Fibroblast of skin of right quadriceps (primary cell): ENCODE measurements around the gene STK26.

Experiments used
- DNase-seq: peaks from one replicate; pipeline ENCODE4 v3.0.0-alpha.2; 2013

Gene STK26

DNA sequence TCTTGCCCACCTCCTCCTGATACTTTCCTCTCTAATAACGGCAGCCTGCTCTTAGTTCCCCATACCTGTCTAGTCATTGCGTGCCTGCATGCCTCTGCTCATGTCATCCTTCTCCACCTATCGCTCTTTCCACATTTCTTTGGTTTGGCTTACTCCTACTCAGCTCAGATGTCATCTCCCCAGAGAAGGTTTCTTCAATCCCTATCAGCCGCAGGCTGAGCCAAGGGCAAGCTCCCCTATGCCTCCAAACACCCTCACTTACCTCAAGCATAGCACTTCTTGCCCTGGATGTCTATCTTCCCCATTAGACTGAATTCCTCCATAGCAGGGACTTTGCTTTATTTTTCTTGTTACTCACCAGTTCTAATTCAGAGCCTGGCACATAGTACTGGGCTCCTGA is 78.1 kb downstream of the STK26 start:
- DNase-seq = no peak

DNA sequence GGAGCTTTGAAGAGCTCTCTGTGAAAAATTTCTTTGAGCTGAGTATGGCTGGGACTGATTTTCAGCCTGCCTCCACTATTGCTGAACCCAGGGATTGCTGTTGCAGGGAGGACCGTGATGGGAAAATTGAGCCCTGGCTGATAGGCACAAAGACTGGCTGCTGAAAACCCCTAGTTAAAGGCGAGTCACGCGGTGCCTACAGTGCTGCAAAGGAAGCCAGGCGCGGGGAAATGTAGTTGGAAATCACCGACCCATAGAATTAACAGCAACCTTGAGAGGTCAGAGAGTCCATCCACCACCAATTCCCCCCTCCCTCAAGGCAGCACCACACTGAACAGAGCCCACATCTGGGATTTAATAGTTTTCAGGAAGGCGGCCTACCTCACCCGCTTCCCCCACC is 78.7 kb downstream of the STK26 start:
- DNase-seq = no peak

GRCh38 chrX:132107291-132107690 is 84.2 kb downstream of the STK26 start:
- no peak for DNase-seq

DNA sequence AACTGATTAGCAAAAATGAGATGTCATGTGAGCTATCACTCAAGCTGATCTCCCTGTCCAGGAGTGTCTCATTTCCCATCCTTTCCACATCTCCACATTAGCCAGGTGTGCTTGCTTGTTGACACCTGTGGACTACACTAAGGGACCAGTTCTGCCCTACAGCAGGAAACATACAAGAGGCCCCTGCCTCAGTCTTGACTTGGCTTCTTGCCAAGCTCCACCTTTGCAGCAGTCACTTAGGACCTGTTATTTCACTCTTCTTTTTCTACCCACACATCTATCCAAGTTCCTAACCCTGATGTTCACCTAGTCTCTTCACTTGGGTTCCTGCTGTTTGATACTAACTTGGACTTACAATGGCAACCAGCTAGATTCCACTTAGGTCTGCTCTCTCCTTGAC is 91.5 kb downstream of the STK26 start:
- no peak for DNase-seq

- no peak for DNase-seq
Measured at GRCh38 chrX:132115792-132116191, 92.7 kb downstream of the STK26 start.

DNA sequence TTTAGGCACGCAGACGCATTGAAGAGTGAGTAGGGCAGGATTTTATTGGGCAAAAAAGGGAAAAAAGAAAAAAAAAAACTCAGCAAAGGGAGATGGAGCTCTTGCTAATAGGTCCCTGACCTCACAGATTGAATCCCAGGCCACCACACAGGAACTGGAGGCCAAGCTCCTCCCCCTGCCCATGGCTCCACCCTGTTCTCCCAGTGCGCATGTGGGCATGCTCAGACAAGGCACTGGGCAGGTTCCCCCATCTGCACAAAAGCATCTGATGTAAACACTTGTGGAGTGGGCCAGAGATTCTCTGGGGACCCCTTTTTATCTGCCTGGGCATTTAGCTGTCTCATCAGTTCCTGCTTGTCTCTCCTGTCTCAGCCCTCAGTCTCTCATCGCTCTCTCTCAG is 95.3 kb downstream of the STK26 start:
- no peak for DNase-seq

DNA sequence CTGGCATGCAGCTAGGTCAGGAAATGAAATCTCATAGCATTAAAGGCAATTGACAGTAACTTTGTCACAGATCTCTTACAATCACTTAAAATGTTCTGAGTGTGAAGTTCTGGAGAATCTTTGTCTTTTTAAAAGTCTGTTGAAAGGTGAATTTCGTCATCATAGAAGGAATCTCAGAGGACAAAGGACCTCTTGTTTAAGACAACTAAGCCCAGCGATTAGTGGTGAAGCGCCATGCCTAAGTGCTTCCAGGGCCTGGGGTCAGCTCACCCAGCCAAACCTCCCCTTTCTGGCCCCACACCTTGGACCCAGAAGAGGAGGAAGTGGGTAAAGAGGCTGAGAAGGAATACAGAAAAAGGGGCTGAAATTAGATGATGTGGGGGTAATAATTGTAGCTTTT is 96.2 kb downstream of the STK26 start:
- no peak for DNase-seq

DNA sequence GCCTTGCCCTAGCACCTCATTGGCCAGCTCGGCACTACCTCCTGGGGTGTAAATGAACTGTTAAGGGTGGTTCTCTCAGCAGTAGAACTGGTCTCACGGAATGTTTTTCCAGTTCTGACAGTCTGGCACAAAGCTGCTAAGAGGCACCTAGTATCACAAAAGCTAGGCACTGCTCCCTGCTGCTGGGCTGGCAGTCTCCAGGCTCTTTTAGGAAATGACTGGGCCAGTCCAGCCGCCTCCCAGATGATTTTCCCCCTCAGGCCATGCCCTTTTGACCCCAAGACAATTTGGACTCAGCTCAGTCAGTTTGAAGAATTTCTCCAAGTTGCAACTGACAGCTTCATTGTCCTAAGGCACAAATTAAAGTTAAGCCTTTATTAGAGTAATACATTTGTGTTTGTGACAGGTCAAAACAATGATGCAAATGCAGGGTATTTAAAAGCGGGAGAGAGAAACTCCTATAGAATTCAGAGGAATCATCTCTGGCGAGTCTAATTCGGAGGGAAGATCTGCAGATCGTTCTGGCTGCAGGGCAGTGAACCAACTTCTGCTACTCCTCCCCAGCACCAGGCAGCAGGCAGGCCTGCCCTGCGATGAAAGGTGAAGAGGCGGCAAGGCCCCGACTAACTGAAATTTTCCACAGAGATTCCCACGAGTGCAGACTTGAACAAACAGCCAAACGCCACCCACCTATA is 96.9 kb downstream of the STK26 start:
- DNase-seq = no peak

GRCh38 chrX:132120913-132121312 is 97.8 kb downstream of the STK26 start:
- DNase-seq = no peak
